Gastrocnemius medialis (tissue), 4 donors: Measurements from ENCODE around the gene ATXN7.

Source experiments
- POLR2A ChIP-seq, 2 donors: fragments of 450-650 bp; IDR thresholded peaks; one replicate each; pipeline ENCODE4 v1.6.1; 2017; ENCODE audit warnings: antibody characterized with exemption in 2 of 2, mild to moderate bottlenecking in 2 of 2, moderate library complexity in 2 of 2
- TF ChIP-seq, protein P1 (sequence below), 5 experiments: fragments of 450-650 bp in 3 of 5; fragments of 200-600 bp in 2 of 5; sonication (generic) in 2 of 5; IDR thresholded peaks in 4 of 5; conservative IDR thresholded peaks in 1 of 5; 1 replicate in 4 of 5; 2 replicates in 1 of 5; pipeline ENCODE4 v1.5.1; 2016 to 2019; ENCODE audit warnings: antibody characterized with exemption in 5 of 5, mild to moderate bottlenecking in 3 of 5, moderate library complexity in 3 of 5

DNA sequence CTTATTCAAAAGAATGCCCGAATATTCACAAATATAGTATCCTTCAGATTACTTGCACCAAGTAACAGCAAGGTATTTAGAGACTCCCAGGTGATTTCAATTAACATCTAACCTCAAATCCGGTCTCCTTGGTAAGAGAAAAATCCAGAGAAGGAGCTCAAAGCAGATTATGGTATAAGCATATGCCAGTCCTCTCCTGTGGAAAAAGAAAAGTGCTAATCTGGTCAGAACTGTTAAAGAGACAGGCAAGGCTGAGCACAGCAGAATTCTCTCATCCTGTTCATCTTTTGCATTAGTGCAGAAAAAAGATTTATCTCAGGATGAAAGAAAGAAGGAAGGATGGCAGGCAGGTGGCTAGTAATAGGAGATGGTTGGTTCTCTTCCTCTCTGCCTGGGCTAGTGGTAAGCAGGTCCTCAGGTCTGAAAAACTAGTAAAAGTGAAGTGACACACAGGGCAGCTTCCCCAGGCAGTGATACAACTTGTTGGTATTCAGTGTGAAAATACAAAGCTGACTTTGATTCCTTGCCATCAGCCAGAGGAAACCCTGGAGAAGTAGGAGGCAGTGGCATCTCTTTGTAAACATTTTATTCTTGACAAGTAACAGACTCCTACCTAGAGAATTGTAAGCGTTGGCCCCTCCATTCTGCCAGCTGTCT, 14.2 kb downstream of the ATXN7 start:
- TF ChIP-seq, protein P1, sequence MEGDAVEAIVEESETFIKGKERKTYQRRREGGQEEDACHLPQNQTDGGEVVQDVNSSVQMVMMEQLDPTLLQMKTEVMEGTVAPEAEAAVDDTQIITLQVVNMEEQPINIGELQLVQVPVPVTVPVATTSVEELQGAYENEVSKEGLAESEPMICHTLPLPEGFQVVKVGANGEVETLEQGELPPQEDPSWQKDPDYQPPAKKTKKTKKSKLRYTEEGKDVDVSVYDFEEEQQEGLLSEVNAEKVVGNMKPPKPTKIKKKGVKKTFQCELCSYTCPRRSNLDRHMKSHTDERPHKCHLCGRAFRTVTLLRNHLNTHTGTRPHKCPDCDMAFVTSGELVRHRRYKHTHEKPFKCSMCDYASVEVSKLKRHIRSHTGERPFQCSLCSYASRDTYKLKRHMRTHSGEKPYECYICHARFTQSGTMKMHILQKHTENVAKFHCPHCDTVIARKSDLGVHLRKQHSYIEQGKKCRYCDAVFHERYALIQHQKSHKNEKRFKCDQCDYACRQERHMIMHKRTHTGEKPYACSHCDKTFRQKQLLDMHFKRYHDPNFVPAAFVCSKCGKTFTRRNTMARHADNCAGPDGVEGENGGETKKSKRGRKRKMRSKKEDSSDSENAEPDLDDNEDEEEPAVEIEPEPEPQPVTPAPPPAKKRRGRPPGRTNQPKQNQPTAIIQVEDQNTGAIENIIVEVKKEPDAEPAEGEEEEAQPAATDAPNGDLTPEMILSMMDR (IDR thresholded peaks at IDR 0.05 in 4 of 5, conservative IDR thresholded peaks at IDR 0.05 in 1 of 5) = no peak
- TF ChIP-seq POLR2A (IDR thresholded peaks at IDR 0.05) = no peak
